HepG2 (cell line): ENCODE results near the gene PNKP. TPM values are rescaled to one million over a fixed set of nuclear protein-coding genes. Genes with fewer than 3 reads are reported as not detected.
A peak's percentile ranks its signal among the peaks of the same experiment; 100 is the strongest.

ENCODE experiments used
- ARHGAP35 ChIP-seq: sonication (generic); formaldehyde crosslinking; IDR thresholded peaks from 2 replicates; pipeline ENCODE4 v1.9.0; 2022; ENCODE audit warnings: mild to moderate bottlenecking, inconsistent platforms, moderate library complexity, missing genetic modification reagents, borderline replicate concordance
- FOXA3 ChIP-seq: IDR thresholded peaks from 2 replicates; pipeline ENCODE4 v1.6.1; 2016; ENCODE audit warnings: missing genetic modification reagents, missing compliant biosample characterization
- HMG20A ChIP-seq: IDR thresholded peaks from 2 replicates; pipeline ENCODE4 v1.6.1; 2016; ENCODE audit warnings: borderline replicate concordance
- MED1 ChIP-seq: sonication (generic); formaldehyde crosslinking; IDR thresholded peaks from 2 replicates; pipeline ENCODE4 v1.4.0; 2020; ENCODE audit warnings: missing genetic modification reagents
- PHF8 ChIP-seq: sonication (generic); formaldehyde crosslinking; IDR thresholded peaks from 2 replicates; pipeline ENCODE4 v1.5.0; 2020; ENCODE audit warnings: missing genetic modification reagents
- POGK ChIP-seq: sonication (generic); formaldehyde crosslinking; conservative IDR thresholded peaks from 2 replicates; pipeline ENCODE4 v1.8.0; 2022; ENCODE audit warnings: mild to moderate bottlenecking, moderate library complexity, missing genetic modification reagents
- RNF2 ChIP-seq: fragments of 450-650 bp; conservative IDR thresholded peaks from 2 replicates; pipeline ENCODE4 v1.6.1; 2016; ENCODE audit warnings: low read depth
- THAP11 ChIP-seq: IDR thresholded peaks from 2 replicates; pipeline ENCODE4 v1.6.1; 2016; ENCODE audit warnings: missing biosample characterization, missing genetic modification reagents
- ZNF251 ChIP-seq: sonication (generic); formaldehyde crosslinking; IDR thresholded peaks from 2 replicates; pipeline ENCODE4 v1.9.0; 2021; ENCODE audit warnings: mild to moderate bottlenecking, missing genetic modification reagents
- ZNF275 ChIP-seq: sonication (generic); formaldehyde crosslinking; IDR thresholded peaks from 2 replicates; pipeline ENCODE4 v1.8.0; 2022; ENCODE audit warnings: missing genetic modification reagents, mild to moderate bottlenecking, inconsistent platforms, borderline replicate concordance
- ZNF784 ChIP-seq: sonication (generic); formaldehyde crosslinking; IDR thresholded peaks from 2 replicates; pipeline ENCODE4 v1.5.1; 2020; ENCODE audit warnings: missing genetic modification reagents, mild to moderate bottlenecking, borderline replicate concordance
- polyA plus RNA-seq, 8 experiments: library from polyadenylated mRNA; depleted of rRNA in 3 of 8; stranded (reverse) in 7 of 8; unstranded in 1 of 8; fragments of >200 nt; fragmentation: Illumina TruSeq in 4 of 8; extraction: Trizol in 4 of 8; gene quantifications; 2 replicates each; pipeline versions ENCODE4 v1.2.1 to v1.2.3, GENCODE V29; 2011 to 2016; ENCODE audit warnings: low read depth in 4 of 8, missing spikeins in 1 of 8, mixed read lengths in 1 of 8; ENCODE audit not compliant: insufficient read depth in 1 of 8
- total RNA-seq, 5 experiments: library from RNA; depleted of rRNA; stranded (reverse); fragments of >200 nt; fragmentation: Illumina TruSeq; extraction: Trizol; gene quantifications; 2 replicates each; pipeline ENCODE4 v1.2.3, GENCODE V29; 2016; ENCODE audit warnings: low read depth in 1 of 5
- TF ChIP-seq, protein P1 (sequence below): sonication (generic); formaldehyde crosslinking; IDR thresholded peaks from 2 replicates; pipeline ENCODE4 v1.8.0; 2022; ENCODE audit warnings: mild to moderate bottlenecking, missing genetic modification reagents, borderline replicate concordance
- TF ChIP-seq, protein P2 (sequence below): sonication (generic); formaldehyde crosslinking; IDR thresholded peaks from 2 replicates; pipeline ENCODE4 v1.5.0; 2020; ENCODE audit warnings: missing genetic modification reagents
- TF ChIP-seq, protein P3 (sequence below): IDR thresholded peaks from 2 replicates; pipeline ENCODE4 v1.4.0; 2020; ENCODE audit warnings: mild to moderate bottlenecking, missing genetic modification reagents
- TF ChIP-seq, protein P4 (sequence below): IDR thresholded peaks from 2 replicates; pipeline ENCODE4 v1.6.1; 2016; ENCODE audit warnings: low read depth, borderline replicate concordance

The PNKP gene
- total and polyA plus RNA-seq, 2 of the 13 experiments (the other 11 are each of a cell fraction or from before 2014, with no cell fraction given): 12.7 to 27.1 TPM

DNA sequence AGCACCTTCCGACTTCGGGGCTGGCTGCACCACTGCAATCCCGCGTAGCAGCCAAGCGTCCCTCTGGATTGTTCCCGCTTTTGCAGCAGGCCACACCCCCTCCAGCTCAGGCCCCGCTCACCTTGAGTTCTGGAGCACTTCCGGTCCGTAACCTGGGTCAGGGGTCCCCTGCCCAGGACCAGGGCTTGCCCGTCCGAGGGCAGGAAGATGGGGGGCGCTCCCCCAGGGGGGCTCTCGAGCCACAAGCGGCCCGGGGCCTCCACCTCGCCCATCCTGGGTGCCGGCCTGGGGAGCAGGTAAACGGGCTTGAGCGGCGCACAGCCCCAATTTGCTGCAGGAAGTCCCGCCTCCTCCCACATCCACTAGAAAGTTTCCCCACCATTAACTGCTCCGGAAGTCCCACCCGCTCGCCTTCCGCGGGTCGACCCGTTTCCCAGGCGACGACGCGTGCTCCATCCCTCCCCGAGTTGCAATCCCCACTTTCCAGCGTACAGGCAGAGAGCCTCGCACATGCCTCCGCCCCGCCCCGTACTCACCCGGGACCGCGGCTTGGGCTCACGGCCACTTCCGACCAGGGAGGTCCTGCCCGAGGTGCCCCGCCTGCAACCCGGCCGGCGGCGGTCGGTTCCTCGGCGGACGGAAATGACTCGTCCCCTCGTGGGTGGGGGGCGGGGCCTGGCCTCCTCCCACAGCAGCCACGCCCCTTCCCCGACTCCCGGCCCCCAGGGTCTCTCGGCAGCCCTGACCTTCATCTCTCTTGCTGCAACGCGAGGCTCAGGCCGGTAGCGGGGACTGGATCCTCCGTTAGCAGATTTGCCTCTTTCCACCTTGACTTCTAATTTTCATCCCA is at the start of gene PNKP (continued):
- TF ChIP-seq FOXA3 (CRISPR knock-in tag): peak; percentile 5; the same call in 1 of the 2 replicates
- peak; percentile 49; the same call in 1 of the 2 replicates for TF ChIP-seq ZNF275 (CRISPR knock-in tag)
- TF ChIP-seq ZNF784: peak; percentile 79; the same call in 1 of the 2 replicates
- TF ChIP-seq RNF2: 0 out of 2 replicates have a peak, but pooled peaks have one; percentile 24
- TF ChIP-seq THAP11 (CRISPR knock-in tag): peak; percentile 88
- peak; percentile 89 for TF ChIP-seq PHF8
- TF ChIP-seq ZNF251: no peak
- TF ChIP-seq, protein P1, sequence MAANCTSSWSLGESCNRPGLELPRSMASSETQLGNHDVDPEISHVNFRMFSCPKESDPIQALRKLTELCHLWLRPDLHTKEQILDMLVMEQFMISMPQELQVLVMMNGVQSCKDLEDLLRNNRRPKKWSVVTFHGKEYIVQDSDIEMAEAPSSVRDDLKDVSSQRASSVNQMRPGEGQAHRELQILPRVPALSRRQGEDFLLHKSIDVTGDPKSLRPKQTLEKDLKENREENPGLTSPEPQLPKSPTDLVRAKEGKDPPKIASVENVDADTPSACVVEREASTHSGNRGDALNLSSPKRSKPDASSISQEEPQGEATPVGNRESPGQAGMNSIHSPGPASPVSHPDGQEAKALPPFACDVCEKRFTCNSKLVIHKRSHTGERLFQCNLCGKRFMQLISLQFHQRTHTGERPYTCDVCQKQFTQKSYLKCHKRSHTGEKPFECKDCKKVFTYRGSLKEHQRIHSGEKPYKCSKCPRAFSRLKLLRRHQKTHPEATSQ: no peak
- TF ChIP-seq HMG20A (CRISPR knock-in tag): no peak
- TF ChIP-seq, protein P2, sequence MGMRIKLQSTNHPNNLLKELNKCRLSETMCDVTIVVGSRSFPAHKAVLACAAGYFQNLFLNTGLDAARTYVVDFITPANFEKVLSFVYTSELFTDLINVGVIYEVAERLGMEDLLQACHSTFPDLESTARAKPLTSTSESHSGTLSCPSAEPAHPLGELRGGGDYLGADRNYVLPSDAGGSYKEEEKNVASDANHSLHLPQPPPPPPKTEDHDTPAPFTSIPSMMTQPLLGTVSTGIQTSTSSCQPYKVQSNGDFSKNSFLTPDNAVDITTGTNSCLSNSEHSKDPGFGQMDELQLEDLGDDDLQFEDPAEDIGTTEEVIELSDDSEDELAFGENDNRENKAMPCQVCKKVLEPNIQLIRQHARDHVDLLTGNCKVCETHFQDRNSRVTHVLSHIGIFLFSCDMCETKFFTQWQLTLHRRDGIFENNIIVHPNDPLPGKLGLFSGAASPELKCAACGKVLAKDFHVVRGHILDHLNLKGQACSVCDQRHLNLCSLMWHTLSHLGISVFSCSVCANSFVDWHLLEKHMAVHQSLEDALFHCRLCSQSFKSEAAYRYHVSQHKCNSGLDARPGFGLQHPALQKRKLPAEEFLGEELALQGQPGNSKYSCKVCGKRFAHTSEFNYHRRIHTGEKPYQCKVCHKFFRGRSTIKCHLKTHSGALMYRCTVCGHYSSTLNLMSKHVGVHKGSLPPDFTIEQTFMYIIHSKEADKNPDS: no peak
- peak; percentile 46; the same call in 1 of the 2 replicates for TF ChIP-seq ARHGAP35
- TF ChIP-seq, protein P3, sequence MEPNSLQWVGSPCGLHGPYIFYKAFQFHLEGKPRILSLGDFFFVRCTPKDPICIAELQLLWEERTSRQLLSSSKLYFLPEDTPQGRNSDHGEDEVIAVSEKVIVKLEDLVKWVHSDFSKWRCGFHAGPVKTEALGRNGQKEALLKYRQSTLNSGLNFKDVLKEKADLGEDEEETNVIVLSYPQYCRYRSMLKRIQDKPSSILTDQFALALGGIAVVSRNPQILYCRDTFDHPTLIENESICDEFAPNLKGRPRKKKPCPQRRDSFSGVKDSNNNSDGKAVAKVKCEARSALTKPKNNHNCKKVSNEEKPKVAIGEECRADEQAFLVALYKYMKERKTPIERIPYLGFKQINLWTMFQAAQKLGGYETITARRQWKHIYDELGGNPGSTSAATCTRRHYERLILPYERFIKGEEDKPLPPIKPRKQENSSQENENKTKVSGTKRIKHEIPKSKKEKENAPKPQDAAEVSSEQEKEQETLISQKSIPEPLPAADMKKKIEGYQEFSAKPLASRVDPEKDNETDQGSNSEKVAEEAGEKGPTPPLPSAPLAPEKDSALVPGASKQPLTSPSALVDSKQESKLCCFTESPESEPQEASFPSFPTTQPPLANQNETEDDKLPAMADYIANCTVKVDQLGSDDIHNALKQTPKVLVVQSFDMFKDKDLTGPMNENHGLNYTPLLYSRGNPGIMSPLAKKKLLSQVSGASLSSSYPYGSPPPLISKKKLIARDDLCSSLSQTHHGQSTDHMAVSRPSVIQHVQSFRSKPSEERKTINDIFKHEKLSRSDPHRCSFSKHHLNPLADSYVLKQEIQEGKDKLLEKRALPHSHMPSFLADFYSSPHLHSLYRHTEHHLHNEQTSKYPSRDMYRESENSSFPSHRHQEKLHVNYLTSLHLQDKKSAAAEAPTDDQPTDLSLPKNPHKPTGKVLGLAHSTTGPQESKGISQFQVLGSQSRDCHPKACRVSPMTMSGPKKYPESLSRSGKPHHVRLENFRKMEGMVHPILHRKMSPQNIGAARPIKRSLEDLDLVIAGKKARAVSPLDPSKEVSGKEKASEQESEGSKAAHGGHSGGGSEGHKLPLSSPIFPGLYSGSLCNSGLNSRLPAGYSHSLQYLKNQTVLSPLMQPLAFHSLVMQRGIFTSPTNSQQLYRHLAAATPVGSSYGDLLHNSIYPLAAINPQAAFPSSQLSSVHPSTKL (CRISPR knock-in tag): no peak; the same call in 1 of the 2 replicates
- TF ChIP-seq, protein P4, sequence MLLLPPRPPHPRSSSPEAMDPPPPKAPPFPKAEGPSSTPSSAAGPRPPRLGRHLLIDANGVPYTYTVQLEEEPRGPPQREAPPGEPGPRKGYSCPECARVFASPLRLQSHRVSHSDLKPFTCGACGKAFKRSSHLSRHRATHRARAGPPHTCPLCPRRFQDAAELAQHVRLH (CRISPR knock-in tag): peak; percentile 54; the same call in 1 of the 2 replicates
- TF ChIP-seq MED1 (CRISPR knock-in tag): peak; percentile 46
- no peak; the same call in 1 of the 2 replicates for TF ChIP-seq POGK (CRISPR knock-in tag)
